ENCODE data around the gene CDK5. TPM values are rescaled to one million over a fixed set of nuclear protein-coding genes. Genes with fewer than 3 reads are reported as not detected.

The CDK5 gene
- polyA plus RNA-seq, 1 donor from 2014 or later, result 88.3 TPM

- no peaks in the 10 kb centered on the region for H3K9me2 ChIP-seq (ENCODE audit: insufficient read depth, low read length)
- TF ChIP-seq CTCF (IDR thresholded peaks at IDR 0.05; ENCODE audit: poor library complexity, severe bottlenecking), result peak; percentile 27
- TF ChIP-seq MXI1 (conservative IDR thresholded peaks at IDR 0.05; ENCODE audit: poor library complexity, severe bottlenecking), result no peak
- H3K27ac ChIP-seq (ENCODE audit: low read length), result no peak overlapping the region
- no peak overlapping the region for H3K4me3 ChIP-seq (ENCODE audit: low read length)
- no peaks in the 10 kb centered on the region for H3F3A ChIP-seq (ENCODE audit: insufficient read depth, low read length, poor library complexity, severe bottlenecking)
- no peaks in the 10 kb centered on the region for H3K27me3 ChIP-seq (ENCODE audit: insufficient read depth, low read depth, low read length)
- H3K9ac ChIP-seq (ENCODE audit: low read length), result no peak overlapping the region
- no peaks in the 10 kb centered on the region for H3K36me3 ChIP-seq (ENCODE audit: insufficient read depth, low read length)
- no peak overlapping the region for H3K4me2 ChIP-seq (ENCODE audit: low read length)
- H3K79me2 ChIP-seq (replicated peaks; ENCODE audit: insufficient read depth, low read length), result no peaks in the 10 kb centered on the region
- no peaks in the 10 kb centered on the region for H4K20me1 ChIP-seq (ENCODE audit: insufficient read depth)
- H3K9me3 ChIP-seq (ENCODE audit: low read length), result no peaks in the 10 kb centered on the region
- no peak overlapping the region for H2AFZ ChIP-seq (ENCODE audit: low read depth, low read length)
These were observed 49.0 kb downstream of the CDK5 start for GRCh38 chr7:151008511-151009323.

- H3K4me3 ChIP-seq (ENCODE audit: low read length), result no peak overlapping the region
- no peaks in the 10 kb centered on the region for H3K27me3 ChIP-seq (ENCODE audit: insufficient read depth, low read depth, low read length)
- H3K9me2 ChIP-seq (ENCODE audit: insufficient read depth, low read length), result no peaks in the 10 kb centered on the region
- TF ChIP-seq EZH2 (IDR thresholded peaks at IDR 0.05; ENCODE audit: borderline replicate concordance, insufficient read depth, low read length, poor library complexity, severe bottlenecking) (no peak), CTCF (IDR thresholded peaks at IDR 0.05; ENCODE audit: poor library complexity, severe bottlenecking) (no peak), POLR2AphosphoS5 (IDR thresholded peaks at IDR 0.05) (no peak), TAF1 (IDR thresholded peaks at IDR 0.05; ENCODE audit: low read depth) (no peak), EP300 (conservative IDR thresholded peaks at IDR 0.05; ENCODE audit: poor library complexity, severe bottlenecking) (no peak), RAD21 (conservative IDR thresholded peaks at IDR 0.05) (no peak), REST (IDR thresholded peaks at IDR 0.05; ENCODE audit: borderline replicate concordance) (no peak), MXI1 (conservative IDR thresholded peaks at IDR 0.05; ENCODE audit: poor library complexity, severe bottlenecking) (no peak), SMC3 (conservative IDR thresholded peaks at IDR 0.05; ENCODE audit: poor library complexity) (no peak)
- H3K27ac ChIP-seq (ENCODE audit: low read length), result no peak overlapping the region
- H3K36me3 ChIP-seq (ENCODE audit: insufficient read depth, low read length), result no peaks in the 10 kb centered on the region
- H3K79me2 ChIP-seq (replicated peaks; ENCODE audit: insufficient read depth, low read length), result no peaks in the 10 kb centered on the region
- H3F3A ChIP-seq (ENCODE audit: insufficient read depth, low read length, poor library complexity, severe bottlenecking), result no peaks in the 10 kb centered on the region
- H3K9me3 ChIP-seq (ENCODE audit: low read length), result no peaks in the 10 kb centered on the region
- H4K20me1 ChIP-seq (ENCODE audit: insufficient read depth), result no peaks in the 10 kb centered on the region
- no peak overlapping the region for H2AFZ ChIP-seq (ENCODE audit: low read depth, low read length)
- no peak overlapping the region for H3K9ac ChIP-seq (ENCODE audit: low read length)
- H3K4me2 ChIP-seq (ENCODE audit: low read length), result no peak overlapping the region
These were observed 49.6 kb downstream of the CDK5 start for GRCh38 chr7:151008143-151008510.
